OCI-LY3 (cell line): Measurements from ENCODE around the gene TXNDC17.

Experiments used
- EZH2phosphoT487 ChIP-seq: fragments of 200-600 bp; shearing (Covaris generic); IDR thresholded peaks from 2 replicates; pipeline ENCODE4 v1.6.1; 2018; ENCODE audit warnings: antibody characterized with exemption, mixed run types, low read depth
- TF ChIP-seq, protein P1 (sequence below): fragments of 200-600, 300-600 bp; sonication (generic); IDR thresholded peaks from 2 replicates; pipeline ENCODE4 v1.5.1; 2014; ENCODE audit warnings: antibody characterized with exemption, low read length, low read depth

DNA sequence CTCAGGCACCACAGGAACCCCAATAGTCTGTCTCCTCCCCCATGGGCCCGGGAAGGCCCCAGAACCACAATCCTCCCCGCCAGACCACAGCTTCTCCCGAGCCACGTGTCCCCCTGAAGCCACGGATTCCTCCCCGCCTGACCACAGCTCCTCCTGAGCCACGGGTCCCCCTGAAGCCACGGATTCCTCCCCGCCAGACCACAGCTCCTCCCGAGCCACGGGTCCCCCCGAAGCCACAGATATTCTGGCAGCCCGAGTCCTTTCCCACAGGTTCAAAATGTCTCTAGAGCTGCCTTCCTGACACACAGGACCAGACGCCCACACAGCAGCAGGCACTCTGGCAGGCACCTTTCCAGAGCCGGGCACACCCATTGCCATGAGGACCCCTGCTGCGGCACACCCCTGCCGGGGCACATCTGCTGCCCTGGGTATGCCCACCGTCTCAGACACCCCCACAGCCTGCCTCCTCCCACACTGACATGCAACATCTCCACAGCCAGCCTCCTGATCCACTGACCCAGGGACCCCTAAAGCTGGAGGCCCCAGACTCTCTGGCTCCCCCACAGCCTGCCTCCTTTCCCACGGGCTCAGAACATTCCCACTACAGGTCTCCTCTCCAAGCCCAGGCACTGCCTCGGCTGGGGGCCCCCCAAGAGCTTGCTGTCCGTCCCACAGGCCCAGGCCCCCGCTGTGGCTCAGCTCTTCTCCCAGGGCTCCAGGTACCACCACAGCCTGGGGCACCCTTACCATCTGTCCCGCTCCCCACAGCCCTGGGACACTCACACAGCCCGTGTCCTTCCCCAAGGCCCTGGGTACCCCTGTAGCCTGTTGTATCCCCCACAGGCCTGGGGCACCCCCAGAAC is 2.6 kb upstream of the TXNDC17 start:
- TF ChIP-seq, protein P1, sequence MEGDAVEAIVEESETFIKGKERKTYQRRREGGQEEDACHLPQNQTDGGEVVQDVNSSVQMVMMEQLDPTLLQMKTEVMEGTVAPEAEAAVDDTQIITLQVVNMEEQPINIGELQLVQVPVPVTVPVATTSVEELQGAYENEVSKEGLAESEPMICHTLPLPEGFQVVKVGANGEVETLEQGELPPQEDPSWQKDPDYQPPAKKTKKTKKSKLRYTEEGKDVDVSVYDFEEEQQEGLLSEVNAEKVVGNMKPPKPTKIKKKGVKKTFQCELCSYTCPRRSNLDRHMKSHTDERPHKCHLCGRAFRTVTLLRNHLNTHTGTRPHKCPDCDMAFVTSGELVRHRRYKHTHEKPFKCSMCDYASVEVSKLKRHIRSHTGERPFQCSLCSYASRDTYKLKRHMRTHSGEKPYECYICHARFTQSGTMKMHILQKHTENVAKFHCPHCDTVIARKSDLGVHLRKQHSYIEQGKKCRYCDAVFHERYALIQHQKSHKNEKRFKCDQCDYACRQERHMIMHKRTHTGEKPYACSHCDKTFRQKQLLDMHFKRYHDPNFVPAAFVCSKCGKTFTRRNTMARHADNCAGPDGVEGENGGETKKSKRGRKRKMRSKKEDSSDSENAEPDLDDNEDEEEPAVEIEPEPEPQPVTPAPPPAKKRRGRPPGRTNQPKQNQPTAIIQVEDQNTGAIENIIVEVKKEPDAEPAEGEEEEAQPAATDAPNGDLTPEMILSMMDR = no peak
- no peak for TF ChIP-seq EZH2phosphoT487
